Tibial artery (tissue), 4 donors: ENCODE data around the gene GSTA2.
"Not testable (repeated sequence)": the region's sequence is repeated elsewhere in the genome, so short reads cannot be mapped to it uniquely, and the experiment has no call there.

ENCODE experiments used
- DNase-seq, 2 donors: peaks; one replicate each; pipeline ENCODE4 v3.0.0-alpha.2; 2019
- H3K27ac ChIP-seq, 2 donors: fragments of 200-600 bp; sonication (generic) in 1 of 2; 1 replicate in 1 of 2; 2 replicates in 1 of 2; pipeline ENCODE4 v1.5.1; 2018 to 2019; ENCODE audit warnings: mild to moderate bottlenecking in 1 of 2
- H3K27me3 ChIP-seq, 2 donors: fragments of 200-600 bp; sonication (generic) in 1 of 2; one replicate each; pipeline versions ENCODE4 v1.5.1 to v1.6.0; 2016 to 2019
- H3K36me3 ChIP-seq, 3 donors: fragments of 200-600 bp; sonication (generic) in 2 of 3; one replicate each; pipeline ENCODE4 v1.5.1; 2016 to 2019; ENCODE audit warnings: mild to moderate bottlenecking in 2 of 3
- H3K4me1 ChIP-seq, 4 donors: fragments of 200-600 bp; sonication (generic) in 2 of 4; 1 replicate in 3 of 4; 2 replicates in 1 of 4; pipeline ENCODE4 v1.5.1; 2016 to 2019
- H3K4me3 ChIP-seq, 2 donors: fragments of 200-600 bp; sonication (generic) in 1 of 2; 1 replicate in 1 of 2; 2 replicates in 1 of 2; pipeline ENCODE4 v1.5.1; 2018 to 2019; ENCODE audit warnings: mild to moderate bottlenecking in 2 of 2
- H3K9me3 ChIP-seq, 3 donors: fragments of 200-600 bp; sonication (generic) in 1 of 3; one replicate each; pipeline ENCODE4 v1.5.1; 2016 to 2019
- CTCF ChIP-seq, 2 experiments: fragments of 200-600 bp in 1 of 2; fragments of 450-650 bp in 1 of 2; IDR thresholded peaks; one replicate each; pipeline ENCODE4 v1.5.1; 2017 to 2019; ENCODE audit warnings: antibody characterized with exemption in 2 of 2, mild to moderate bottlenecking in 1 of 2, moderate library complexity in 1 of 2
- intact Hi-C: fragments of 100-400 bp; cut with DNase I; formaldehyde crosslinking; loops from one replicate; pipeline ENCODE4 v1.15.0; 2023; ENCODE audit warnings: low total_unique reads

Gene GSTA2

DNA sequence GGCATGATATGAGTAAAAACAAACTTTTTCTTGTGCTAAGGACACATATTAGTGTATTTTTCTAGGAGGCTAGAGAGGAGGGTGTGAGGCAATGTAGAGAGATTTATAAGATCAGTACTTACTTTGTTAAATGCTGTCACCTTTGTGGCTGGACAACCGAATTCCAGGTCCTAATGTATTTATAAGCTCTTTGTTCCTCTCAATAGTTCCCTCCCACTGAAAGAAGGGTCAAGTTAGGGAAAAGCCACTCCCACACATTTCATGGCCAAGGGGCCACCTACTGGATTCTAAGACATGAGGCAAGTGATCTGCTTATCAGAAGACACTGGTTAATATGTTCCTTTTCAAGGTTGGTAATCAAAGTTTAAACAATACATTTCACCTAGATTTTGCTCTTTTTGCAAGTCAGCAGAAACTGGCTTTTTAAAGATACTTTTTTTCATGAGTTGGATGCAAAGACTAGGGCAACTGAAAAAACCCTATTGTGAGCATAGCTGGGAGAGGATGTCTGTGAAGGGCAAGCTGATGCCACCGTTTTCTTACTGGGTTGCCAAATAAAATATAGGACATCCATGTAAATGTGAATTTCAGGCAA is at the start of gene GSTA2:
Gene GSTA2, minus strand, starts transcription at position 154 of the 595 bp plus-strand sequence. CDS start 5,528 bp downstream, outside the sequence.
- H3K9me3 ChIP-seq, intact Hi-C loops, H3K4me3 ChIP-seq, DNase-seq, H3K4me1 ChIP-seq, H3K36me3 ChIP-seq, H3K27me3 ChIP-seq, H3K27ac ChIP-seq: not testable (repeated sequence)

GRCh38 chr6:52809777-52810176 is 46.5 kb upstream of the GSTA2 start:
- H3K27ac ChIP-seq, H3K36me3 ChIP-seq, H3K9me3 ChIP-seq, intact Hi-C loops, H3K4me3 ChIP-seq, H3K4me1 ChIP-seq, DNase-seq, H3K27me3 ChIP-seq: not testable (repeated sequence)

DNA sequence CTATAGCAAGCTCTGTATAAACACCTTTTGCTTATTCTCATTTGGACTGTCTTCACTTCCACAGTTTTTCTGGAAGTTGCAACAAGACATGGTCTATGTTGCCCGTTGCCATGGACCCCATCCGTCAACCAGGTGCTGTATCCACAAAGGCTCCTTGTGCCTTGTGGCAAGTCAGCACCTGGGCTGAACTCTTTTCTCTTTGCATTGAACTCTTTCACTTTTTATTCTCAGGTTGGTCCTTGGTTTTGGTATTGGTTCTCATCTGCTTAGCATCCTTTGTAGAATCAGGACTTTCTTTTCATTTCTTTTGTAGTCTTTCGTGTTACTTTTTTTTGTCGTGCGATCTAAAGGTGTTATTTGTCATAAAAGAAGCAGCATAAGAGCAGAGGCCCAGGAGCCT is 45.4 kb upstream of the GSTA2 start:
- Histone ChIP-seq H3K27ac (no peak overlapping the region), H3K4me3 (no peak overlapping the region), H3K9me3 (no peaks in the 10 kb centered on the region), H3K36me3 (no peaks in the 10 kb centered on the region), H3K27me3 (no peaks in the 10 kb centered on the region), H3K4me1 (no peaks in the 10 kb centered on the region)
- DNase-seq: no peak
- intact Hi-C loops: no loop called here
- no peak for TF ChIP-seq CTCF (IDR thresholded peaks at IDR 0.05)

DNA sequence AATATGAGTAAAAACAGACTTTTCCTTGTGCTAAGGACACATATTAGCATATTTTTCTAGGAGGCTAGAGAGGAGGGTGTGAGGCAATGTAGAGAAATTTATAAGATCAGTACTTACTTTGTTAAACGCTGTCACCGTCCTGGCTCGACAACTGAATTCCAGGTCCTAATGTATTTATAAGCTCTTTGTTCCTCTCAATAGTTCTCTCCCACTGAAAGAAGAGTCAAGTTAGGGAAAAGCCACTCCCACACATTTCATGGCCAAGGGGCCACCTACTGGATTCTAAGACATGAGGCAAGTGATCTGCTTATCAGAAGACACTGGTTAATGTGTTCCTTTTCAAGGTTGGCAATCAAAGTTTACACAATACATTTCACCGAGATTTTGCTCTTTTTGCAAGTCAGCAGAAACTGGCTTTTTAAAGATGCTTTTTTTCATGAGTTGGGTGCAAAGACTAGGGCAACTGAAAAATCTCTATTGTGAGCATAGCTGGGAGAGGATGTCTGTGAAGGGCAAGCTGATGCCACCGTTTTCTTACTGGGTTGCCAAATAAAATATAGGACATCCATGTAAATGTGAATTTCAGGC is 40.5 kb upstream of the GSTA2 start, which contains the start of gene GSTA1:
Gene GSTA1, minus strand, starts transcription at position 149 of the 588 bp plus-strand sequence. CDS start 4,549 bp downstream, outside the sequence.
- intact Hi-C loops, H3K4me3 ChIP-seq, H3K36me3 ChIP-seq, H3K27ac ChIP-seq, H3K9me3 ChIP-seq, H3K4me1 ChIP-seq, DNase-seq, H3K27me3 ChIP-seq: not testable (repeated sequence)

DNA sequence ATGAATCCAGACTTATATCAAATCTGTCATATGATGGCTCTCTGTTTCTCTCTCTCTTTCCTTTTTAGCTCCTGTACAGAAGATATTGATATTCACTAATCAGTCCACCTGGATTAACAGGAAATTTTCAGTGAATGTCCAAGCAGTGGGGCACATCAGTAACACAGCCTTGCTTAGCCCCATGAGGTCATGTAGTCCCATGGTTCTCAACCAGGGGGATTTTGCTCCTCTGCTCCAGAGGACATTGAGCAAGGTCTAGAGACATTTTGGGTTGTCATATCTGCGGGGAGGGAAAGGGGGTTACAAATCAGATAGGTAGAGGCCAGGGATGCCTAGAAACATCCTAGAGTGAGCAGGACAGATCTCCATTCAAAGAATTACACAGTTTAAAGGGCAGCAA is 39.5 kb upstream of the GSTA2 start:
- Histone ChIP-seq H3K36me3 (no peaks in the 10 kb centered on the region), H3K27ac (no peak overlapping the region), H3K27me3 (no peaks in the 10 kb centered on the region), H3K4me3 (no peak overlapping the region), H3K9me3 (no peaks in the 10 kb centered on the region), H3K4me1 (peaks cover 0 to 10% (median 0%) of the 10 kb centered on the region in 4 donors)
- intact Hi-C loops: no loop called here
- no peak for DNase-seq
- TF ChIP-seq CTCF (IDR thresholded peaks at IDR 0.05): no peak

- Histone ChIP-seq H3K4me1 (peaks cover 0 to 10% (median 0%) of the 10 kb centered on the region in 4 donors), H3K9me3 (no peaks in the 10 kb centered on the region), H3K4me3 (no peak overlapping the region), H3K27ac (no peak overlapping the region), H3K36me3 (no peaks in the 10 kb centered on the region), H3K27me3 (no peaks in the 10 kb centered on the region)
- DNase-seq: no peak
- TF ChIP-seq CTCF (IDR thresholded peaks at IDR 0.05): no peak
- intact Hi-C loops: no loop called here
Measured at GRCh38 chr6:52801188-52801841, 38.0 kb upstream of the GSTA2 start.

- H3K9me3 ChIP-seq, H3K27ac ChIP-seq, intact Hi-C loops, DNase-seq, H3K27me3 ChIP-seq, H3K4me3 ChIP-seq, H3K36me3 ChIP-seq, H3K4me1 ChIP-seq: not testable (repeated sequence)
Measured at GRCh38 chr6:52799272-52799671, 36.0 kb upstream of the GSTA2 start.

- H3K4me3 ChIP-seq, H3K36me3 ChIP-seq, H3K27ac ChIP-seq, intact Hi-C loops, H3K27me3 ChIP-seq, DNase-seq, H3K9me3 ChIP-seq: not testable (repeated sequence)
- peaks cover 0 to 16% (median 0%) of the 10 kb centered on the region in 4 donors for H3K4me1 ChIP-seq
Measured at GRCh38 chr6:52794366-52794765, 31.1 kb upstream of the GSTA2 start.
